HG03565 (cell line): ENCODE data around the gene MCF2L.

Experiments
- ATAC-seq: cut with Tn5 transposase; IDR thresholded peaks from one replicate; pipeline ENCODE4 v1.9.1; 2021; ENCODE audit warnings: mild to moderate bottlenecking, moderate library complexity; ENCODE audit not compliant: unreplicated experiment

The MCF2L gene

GRCh38 chr13:113119822-113120189 is 150.8 kb downstream of the MCF2L start:
- no peak for ATAC-seq

- no peak for ATAC-seq
Observed at GRCh38 chr13:113120300-113121182, 151.5 kb downstream of the MCF2L start.

GRCh38 chr13:113121183-113121927 is 152.3 kb downstream of the MCF2L start:
- no peak for ATAC-seq

- ATAC-seq: no peak
Observed at GRCh38 chr13:113121928-113122471, 153.0 kb downstream of the MCF2L start.

GRCh38 chr13:113122550-113123225 is 153.7 kb downstream of the MCF2L start, which contains the start of gene F10:
Gene F10 (plus strand): TSS chr13:113122799. CDS start chr13:113122856, 57 bp downstream.
- ATAC-seq: no peak

GRCh38 chr13:113123226-113124201 is 154.5 kb downstream of the MCF2L start:
- ATAC-seq: no peak

- no peak for ATAC-seq
Observed at GRCh38 chr13:113124211-113124970, 155.4 kb downstream of the MCF2L start.

- ATAC-seq: no peak
Observed at GRCh38 chr13:113125506-113126264, 156.7 kb downstream of the MCF2L start.

GRCh38 chr13:113126265-113127150 is 157.5 kb downstream of the MCF2L start:
- ATAC-seq: no peak

- ATAC-seq: no peak
Observed at GRCh38 chr13:113129480-113129879, 160.5 kb downstream of the MCF2L start.

- no peak for ATAC-seq
Observed at GRCh38 chr13:113129921-113130750, 161.1 kb downstream of the MCF2L start.

- no peak for ATAC-seq
Observed at GRCh38 chr13:113135281-113135760, 166.3 kb downstream of the MCF2L start.

- no peak for ATAC-seq
Observed at GRCh38 chr13:113137691-113138298, 168.8 kb downstream of the MCF2L start.

- ATAC-seq: no peak
Observed at GRCh38 chr13:113138792-113139551, 170.0 kb downstream of the MCF2L start.

- no peak for ATAC-seq
Observed at GRCh38 chr13:113139577-113139976, 170.6 kb downstream of the MCF2L start.
